ENCODE results near the gene PLEKHM3. TPM values are rescaled to one million over a fixed set of nuclear protein-coding genes. Genes with fewer than 3 reads are reported as not detected.

Gene PLEKHM3
- total RNA-seq (2021; ENCODE audit: unreplicated experiment) (2.5 TPM), Bru-seq, nascent RNA (percentile 48 among the genes with signal in this experiment), BruChase-seq, experiment 1, labeled RNA remaining after a 2-hour chase (percentile 39 among the genes with signal in this experiment), BruChase-seq, experiment 2, labeled RNA remaining after a 6-hour chase (percentile 34 among the genes with signal in this experiment)
- 1.7 TPM for polyA plus RNA-seq (2012; ENCODE audit: insufficient read length)
- long read RNA-seq, full-length matches to known transcripts = 1 of 1 reads
- long read RNA-seq, partial matches to known transcripts = 0 of 1 reads
- long read RNA-seq, other reads (novel, unspliced or antisense) = 0 of 1 reads

GRCh38 chr2:208025037-208025813 is at the start of gene PLEKHM3:
Gene PLEKHM3, minus strand, starts transcription at chr2:208025527. Its CDS starts 23,888 bp downstream, at chr2:208001639.
- in situ Hi-C loops (cut with HindIII; ENCODE audit: low pct_unique_long_range_greater_than_20kb, low sequenced_read_pairs) = no loop called here
- CTCF ChIA-PET = no interaction called here

More at GRCh38 chr2:208025037-208025813, at the start of gene PLEKHM3:
- H3K27me3 ChIP-seq (ENCODE audit: control insufficient read depth, insufficient read depth, low read length) = no peaks in the 10 kb centered on the region
- H3K4me3 ChIP-seq (ENCODE audit: low read depth in 2 of 2, low read length in 2 of 2) = peak within 1 kb of the TSS; percentile 68 to 77
- H3K9me3 ChIP-seq (ENCODE audit: control insufficient read depth, insufficient read depth, low read depth, low read length) = no peaks in the 10 kb centered on the region
- TF ChIP-seq TCF7L2 (IDR thresholded peaks at IDR 0.05; ENCODE audit: low read depth, low read length) = 0 out of 2 replicates have a peak, but pooled peaks have one; percentile 26
- TF ChIP-seq, protein P1, sequence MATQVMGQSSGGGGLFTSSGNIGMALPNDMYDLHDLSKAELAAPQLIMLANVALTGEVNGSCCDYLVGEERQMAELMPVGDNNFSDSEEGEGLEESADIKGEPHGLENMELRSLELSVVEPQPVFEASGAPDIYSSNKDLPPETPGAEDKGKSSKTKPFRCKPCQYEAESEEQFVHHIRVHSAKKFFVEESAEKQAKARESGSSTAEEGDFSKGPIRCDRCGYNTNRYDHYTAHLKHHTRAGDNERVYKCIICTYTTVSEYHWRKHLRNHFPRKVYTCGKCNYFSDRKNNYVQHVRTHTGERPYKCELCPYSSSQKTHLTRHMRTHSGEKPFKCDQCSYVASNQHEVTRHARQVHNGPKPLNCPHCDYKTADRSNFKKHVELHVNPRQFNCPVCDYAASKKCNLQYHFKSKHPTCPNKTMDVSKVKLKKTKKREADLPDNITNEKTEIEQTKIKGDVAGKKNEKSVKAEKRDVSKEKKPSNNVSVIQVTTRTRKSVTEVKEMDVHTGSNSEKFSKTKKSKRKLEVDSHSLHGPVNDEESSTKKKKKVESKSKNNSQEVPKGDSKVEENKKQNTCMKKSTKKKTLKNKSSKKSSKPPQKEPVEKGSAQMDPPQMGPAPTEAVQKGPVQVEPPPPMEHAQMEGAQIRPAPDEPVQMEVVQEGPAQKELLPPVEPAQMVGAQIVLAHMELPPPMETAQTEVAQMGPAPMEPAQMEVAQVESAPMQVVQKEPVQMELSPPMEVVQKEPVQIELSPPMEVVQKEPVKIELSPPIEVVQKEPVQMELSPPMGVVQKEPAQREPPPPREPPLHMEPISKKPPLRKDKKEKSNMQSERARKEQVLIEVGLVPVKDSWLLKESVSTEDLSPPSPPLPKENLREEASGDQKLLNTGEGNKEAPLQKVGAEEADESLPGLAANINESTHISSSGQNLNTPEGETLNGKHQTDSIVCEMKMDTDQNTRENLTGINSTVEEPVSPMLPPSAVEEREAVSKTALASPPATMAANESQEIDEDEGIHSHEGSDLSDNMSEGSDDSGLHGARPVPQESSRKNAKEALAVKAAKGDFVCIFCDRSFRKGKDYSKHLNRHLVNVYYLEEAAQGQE (IDR thresholded peaks at IDR 0.05; ENCODE audit: insufficient read depth in 1 of 2, low read depth in 2 of 2, low read length in 1 of 2) = peak in 1 of 2 experiments; percentile 24; a peak in 1 of 4 replicates
- peak; percentile 83 for TF ChIP-seq POLR2AphosphoS5 (IDR thresholded peaks at IDR 0.05; ENCODE audit: low read depth, low read length)
- peak; percentile 97 for TF ChIP-seq SIN3A (IDR thresholded peaks at IDR 0.05; ENCODE audit: borderline replicate concordance, insufficient read depth, low read depth, low read length)
- no peak for TF ChIP-seq CTCF (IDR thresholded peaks at IDR 0.05)
- intact Hi-C loops (cut with micrococcal nuclease; ENCODE audit: unreplicated experiment) = no loop called here
- peaks cover 10% of the 10 kb centered on the region for H3K4me1 ChIP-seq (ENCODE audit: control insufficient read depth, insufficient read depth, low read length)
- peak; percentile 98 for ATAC-seq
- POLR2A ChIA-PET = interaction anchor here (1.1 kb wide), 1 partner anchor 496 kb away, joined by 3 read pairs; the partner anchor contains the start of gene CREB1
- BruUV-seq (replicated peaks) = no TSS peak
- peak within 1 kb of the TSS; percentile 90 for H3K27ac ChIP-seq (ENCODE audit: low read length)
- no peak for DNase-seq (ENCODE audit: low read depth, low spot score)
- H3K36me3 ChIP-seq (ENCODE audit: control insufficient read depth, insufficient read depth, low read length) = no peaks in the 10 kb centered on the region

Measured in Panc1 (cell line).